ENCODE data around the gene SYNE2.

Gene SYNE2

DNA sequence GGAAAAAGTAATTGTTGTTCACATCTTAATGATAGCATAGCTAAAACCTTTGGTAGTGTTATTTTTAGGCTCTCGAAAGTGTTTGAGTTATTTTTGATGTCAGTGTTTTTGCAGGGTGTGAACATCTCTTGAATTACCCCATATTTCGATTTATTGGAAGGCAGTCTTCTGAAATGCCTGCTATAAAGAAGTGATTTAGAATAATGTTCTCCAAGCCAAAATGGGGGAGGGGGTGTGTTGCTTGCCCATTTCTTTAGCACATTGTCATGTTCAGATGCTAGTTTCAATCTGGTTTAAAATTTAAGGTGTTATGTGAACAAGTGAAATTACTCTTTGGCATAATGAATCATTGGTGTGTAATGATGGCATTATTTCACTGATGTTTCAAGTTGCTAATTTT is 110.6 kb downstream of the SYNE2 start:
- Histone ChIP-seq H3K9me3 (no peaks in the 10 kb centered on the region), H3K27ac (no peak overlapping the region), H3K4me3 (ENCODE audit: low read depth in 1 of 2, low read length in 1 of 2) (no peak overlapping the region), H3K36me3 (peaks cover 76% of the 10 kb centered on the region), H3K4me1 (ENCODE audit: control insufficient read depth in 1 of 2, insufficient read depth in 1 of 2, low read depth in 1 of 2, low read length in 1 of 2) (no peaks in the 10 kb centered on the region), H3K27me3 (no peaks in the 10 kb centered on the region)
- TF ChIP-seq, protein P1, sequence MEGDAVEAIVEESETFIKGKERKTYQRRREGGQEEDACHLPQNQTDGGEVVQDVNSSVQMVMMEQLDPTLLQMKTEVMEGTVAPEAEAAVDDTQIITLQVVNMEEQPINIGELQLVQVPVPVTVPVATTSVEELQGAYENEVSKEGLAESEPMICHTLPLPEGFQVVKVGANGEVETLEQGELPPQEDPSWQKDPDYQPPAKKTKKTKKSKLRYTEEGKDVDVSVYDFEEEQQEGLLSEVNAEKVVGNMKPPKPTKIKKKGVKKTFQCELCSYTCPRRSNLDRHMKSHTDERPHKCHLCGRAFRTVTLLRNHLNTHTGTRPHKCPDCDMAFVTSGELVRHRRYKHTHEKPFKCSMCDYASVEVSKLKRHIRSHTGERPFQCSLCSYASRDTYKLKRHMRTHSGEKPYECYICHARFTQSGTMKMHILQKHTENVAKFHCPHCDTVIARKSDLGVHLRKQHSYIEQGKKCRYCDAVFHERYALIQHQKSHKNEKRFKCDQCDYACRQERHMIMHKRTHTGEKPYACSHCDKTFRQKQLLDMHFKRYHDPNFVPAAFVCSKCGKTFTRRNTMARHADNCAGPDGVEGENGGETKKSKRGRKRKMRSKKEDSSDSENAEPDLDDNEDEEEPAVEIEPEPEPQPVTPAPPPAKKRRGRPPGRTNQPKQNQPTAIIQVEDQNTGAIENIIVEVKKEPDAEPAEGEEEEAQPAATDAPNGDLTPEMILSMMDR (IDR thresholded peaks at IDR 0.05): no peak

DNA sequence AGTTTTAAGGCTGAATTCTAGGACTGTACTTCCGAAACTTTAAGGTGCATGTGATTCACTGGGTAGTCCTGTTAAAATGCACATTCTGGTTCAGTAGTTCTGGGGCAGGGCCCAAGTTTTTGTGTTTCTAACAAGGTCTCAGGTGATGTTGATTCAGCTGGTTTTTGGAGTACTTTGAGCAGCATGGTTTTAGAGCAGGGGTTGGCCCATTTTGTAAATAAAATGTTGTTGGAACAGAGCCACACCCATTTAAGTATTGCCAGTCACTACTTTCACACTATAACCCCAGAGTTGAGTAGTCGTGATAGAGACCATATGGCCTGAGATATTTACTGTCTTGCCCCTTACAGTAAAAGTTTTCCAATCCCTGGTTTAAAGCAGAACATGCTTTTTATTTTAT is 111.3 kb downstream of the SYNE2 start:
- H3K4me1 ChIP-seq (ENCODE audit: control insufficient read depth in 1 of 2, insufficient read depth in 1 of 2, low read depth in 1 of 2, low read length in 1 of 2): no peaks in the 10 kb centered on the region
- H3K9me3 ChIP-seq: no peaks in the 10 kb centered on the region
- H3K36me3 ChIP-seq: peaks cover 80% of the 10 kb centered on the region
- no peak overlapping the region for H3K4me3 ChIP-seq (ENCODE audit: low read depth in 1 of 2, low read length in 1 of 2)
- no peaks in the 10 kb centered on the region for H3K27me3 ChIP-seq
- H3K27ac ChIP-seq: no peak overlapping the region
- TF ChIP-seq, protein P1 (IDR thresholded peaks at IDR 0.05): no peak

DNA sequence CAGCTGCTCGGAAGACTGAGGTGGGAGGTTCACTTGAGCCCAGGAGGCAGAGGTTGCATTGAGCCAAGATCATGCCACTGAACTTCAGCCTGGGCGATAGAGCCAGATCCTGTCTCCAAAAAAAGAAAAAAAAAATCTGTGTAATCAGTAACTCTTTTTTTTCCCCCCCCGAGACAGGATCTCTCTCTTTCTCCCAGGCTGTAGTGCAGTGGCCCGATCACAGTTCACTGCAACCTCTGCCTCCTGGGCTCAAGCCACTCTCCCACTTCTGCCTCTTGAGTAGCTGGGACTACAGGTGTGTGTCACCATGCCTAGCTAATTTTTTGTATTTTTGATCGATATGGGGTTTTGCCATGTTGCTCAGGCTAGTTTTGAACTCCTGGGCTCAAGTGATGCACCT is 113.6 kb downstream of the SYNE2 start:
- Histone ChIP-seq H3K27ac (no peak overlapping the region), H3K36me3 (peaks cover 74% of the 10 kb centered on the region), H3K9me3 (no peaks in the 10 kb centered on the region), H3K27me3 (no peaks in the 10 kb centered on the region), H3K4me1 (ENCODE audit: control insufficient read depth in 1 of 2, insufficient read depth in 1 of 2, low read depth in 1 of 2, low read length in 1 of 2) (no peaks in the 10 kb centered on the region), H3K4me3 (ENCODE audit: low read depth in 1 of 2, low read length in 1 of 2) (no peak overlapping the region)
- TF ChIP-seq, protein P1 (IDR thresholded peaks at IDR 0.05): no peak

DNA sequence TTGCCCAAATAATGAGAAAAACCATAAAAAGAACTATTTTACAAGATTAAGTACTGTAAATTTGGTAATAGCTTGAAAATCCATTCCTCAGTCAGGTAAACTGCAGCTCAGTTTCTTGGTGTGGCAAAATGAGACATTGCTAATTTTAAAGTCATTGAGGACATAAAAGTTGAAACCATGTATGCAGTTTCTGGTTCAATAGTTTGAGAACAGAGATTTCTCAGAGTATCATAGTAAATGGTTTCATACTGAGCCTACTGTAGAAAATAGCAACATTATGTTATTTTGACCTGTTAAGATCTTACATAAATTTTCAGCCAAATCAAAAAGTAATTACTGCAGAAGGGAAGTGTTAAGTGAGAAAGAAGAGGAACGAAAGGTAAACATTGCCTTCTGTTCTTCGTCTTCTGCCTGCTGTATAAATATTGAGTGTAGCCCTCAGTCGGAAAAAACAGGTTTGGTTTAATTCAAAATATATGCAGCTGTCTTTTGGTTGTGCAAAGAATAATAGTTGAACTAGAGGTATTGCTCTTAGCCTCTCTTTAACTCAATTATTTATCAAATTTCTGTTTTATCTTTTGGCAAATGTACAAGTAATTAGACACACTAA is 119.6 kb downstream of the SYNE2 start:
- no peaks in the 10 kb centered on the region for H3K9me3 ChIP-seq
- peaks cover 43% of the 10 kb centered on the region for H3K36me3 ChIP-seq
- no peaks in the 10 kb centered on the region for H3K4me1 ChIP-seq (ENCODE audit: control insufficient read depth in 1 of 2, insufficient read depth in 1 of 2, low read depth in 1 of 2, low read length in 1 of 2)
- TF ChIP-seq, protein P1 (IDR thresholded peaks at IDR 0.05): no peak
- H3K27ac ChIP-seq: no peak overlapping the region
- H3K4me3 ChIP-seq (ENCODE audit: low read depth in 1 of 2, low read length in 1 of 2): no peak overlapping the region
- H3K27me3 ChIP-seq: no peaks in the 10 kb centered on the region

DNA sequence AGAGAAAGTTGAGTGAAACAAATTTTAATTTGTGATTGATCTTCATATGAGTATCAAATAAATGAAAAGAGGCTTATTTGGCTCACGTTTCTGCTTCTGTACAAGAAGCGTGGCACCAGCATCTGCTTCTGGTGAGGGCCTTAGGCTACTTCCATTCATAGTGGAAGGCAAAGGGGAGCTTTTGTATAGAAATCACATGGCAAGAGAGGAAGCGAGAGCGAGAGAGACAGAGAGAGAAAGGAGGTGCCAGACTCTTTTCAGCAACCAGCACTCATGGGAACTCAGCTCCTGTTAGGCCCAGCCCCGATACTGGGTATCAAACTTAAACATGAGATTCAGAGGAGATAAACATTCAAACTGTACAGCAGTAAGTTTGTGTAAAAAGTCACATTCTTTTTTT is 121.4 kb downstream of the SYNE2 start:
- H3K9me3 ChIP-seq: no peaks in the 10 kb centered on the region
- H3K4me3 ChIP-seq (ENCODE audit: low read depth in 1 of 2, low read length in 1 of 2): no peak overlapping the region
- TF ChIP-seq, protein P1 (IDR thresholded peaks at IDR 0.05): no peak
- H3K36me3 ChIP-seq: peaks cover 45% of the 10 kb centered on the region
- no peaks in the 10 kb centered on the region for H3K4me1 ChIP-seq (ENCODE audit: control insufficient read depth in 1 of 2, insufficient read depth in 1 of 2, low read depth in 1 of 2, low read length in 1 of 2)
- no peak overlapping the region for H3K27ac ChIP-seq
- H3K27me3 ChIP-seq: no peaks in the 10 kb centered on the region

DNA sequence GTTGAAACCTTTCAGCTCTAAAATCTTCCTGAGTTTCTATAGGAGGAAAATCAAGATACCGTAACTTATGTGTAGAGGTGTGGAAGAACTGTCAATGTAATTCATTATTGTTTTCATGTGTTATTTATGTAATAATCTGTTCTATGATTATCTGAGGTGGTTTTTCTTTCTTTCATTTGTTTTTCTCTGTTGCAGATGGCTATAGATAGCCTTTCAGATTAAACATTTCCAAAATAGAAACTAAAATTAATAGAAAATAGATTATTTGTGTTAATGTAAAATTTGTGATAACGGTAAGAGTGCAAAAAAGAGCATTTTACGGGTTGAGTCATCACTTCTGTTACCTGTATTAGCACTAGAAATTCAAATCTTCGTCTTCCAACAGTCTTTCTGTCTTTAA is 128.8 kb downstream of the SYNE2 start:
- Histone ChIP-seq H3K27ac (no peak overlapping the region), H3K9me3 (no peaks in the 10 kb centered on the region), H3K27me3 (no peaks in the 10 kb centered on the region), H3K4me3 (ENCODE audit: low read depth in 1 of 2, low read length in 1 of 2) (no peak overlapping the region), H3K4me1 (ENCODE audit: control insufficient read depth in 1 of 2, insufficient read depth in 1 of 2, low read depth in 1 of 2, low read length in 1 of 2) (no peaks in the 10 kb centered on the region), H3K36me3 (peaks cover 75% of the 10 kb centered on the region)
- TF ChIP-seq, protein P1 (IDR thresholded peaks at IDR 0.05): no peak
